ENCODE results near the gene ANKRD16.
"Not testable (repeated sequence)": the region's sequence is repeated elsewhere in the genome, so short reads cannot be mapped to it uniquely, and the experiment has no call there.

ANKRD16 gene

DNA sequence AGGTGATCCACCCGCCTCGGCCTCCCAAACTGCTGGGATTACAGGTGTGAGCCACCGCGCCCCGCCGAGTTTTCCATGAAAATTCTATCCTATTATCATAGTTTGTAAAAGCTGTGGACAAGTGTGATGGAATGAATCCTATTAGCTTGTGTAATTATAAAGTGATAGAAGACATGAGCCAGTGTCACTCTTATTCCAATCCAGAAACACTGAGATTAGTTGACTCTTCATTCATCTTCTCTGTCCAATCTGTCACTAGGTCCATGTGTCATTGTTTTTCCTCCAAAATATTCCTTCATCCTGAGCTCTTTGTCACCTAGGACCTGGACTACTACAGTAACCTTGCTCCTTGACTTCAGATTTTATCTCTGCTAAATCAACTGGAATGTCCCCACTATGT is 13.9 kb upstream of the ANKRD16 start:
- DNase-seq (ENCODE audit: low read depth): no peak

DNA sequence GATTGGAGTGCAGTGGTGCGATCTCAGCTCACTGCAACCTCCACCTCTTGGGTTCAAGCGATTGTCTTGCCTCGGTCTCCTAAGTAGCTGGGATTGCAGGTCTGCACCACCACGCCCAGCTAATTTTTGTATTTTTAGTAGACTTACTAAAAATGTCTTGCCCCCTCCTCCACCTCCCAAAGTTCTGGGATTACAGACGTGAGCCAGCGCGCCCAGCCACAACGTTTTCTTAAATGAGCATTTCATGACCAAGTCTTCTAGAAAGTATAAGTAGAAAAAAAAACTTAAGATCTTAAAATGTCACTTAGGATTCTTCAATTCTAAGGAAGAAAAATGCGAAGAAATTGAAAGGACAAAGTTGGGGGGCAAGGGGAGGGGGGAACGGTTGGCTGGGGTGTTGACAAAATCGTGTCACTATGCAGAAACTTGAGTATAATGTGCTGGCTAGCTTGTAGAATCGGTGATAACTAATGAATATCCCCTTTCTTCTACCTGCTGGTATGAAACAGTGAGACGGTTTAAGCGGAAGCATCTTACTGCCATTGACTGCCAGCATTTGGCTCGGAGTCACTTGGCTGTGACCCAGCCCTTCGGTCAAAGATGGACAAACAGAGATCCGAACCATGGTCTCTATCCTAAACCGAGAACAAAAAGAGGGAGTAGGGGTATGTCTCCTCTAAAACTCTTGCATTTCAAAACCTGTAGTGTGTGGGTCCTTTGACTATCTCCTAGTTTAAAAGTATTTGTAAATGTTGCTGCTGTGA is 13.0 kb upstream of the ANKRD16 start:
- DNase-seq (ENCODE audit: low read depth): no peak

DNA sequence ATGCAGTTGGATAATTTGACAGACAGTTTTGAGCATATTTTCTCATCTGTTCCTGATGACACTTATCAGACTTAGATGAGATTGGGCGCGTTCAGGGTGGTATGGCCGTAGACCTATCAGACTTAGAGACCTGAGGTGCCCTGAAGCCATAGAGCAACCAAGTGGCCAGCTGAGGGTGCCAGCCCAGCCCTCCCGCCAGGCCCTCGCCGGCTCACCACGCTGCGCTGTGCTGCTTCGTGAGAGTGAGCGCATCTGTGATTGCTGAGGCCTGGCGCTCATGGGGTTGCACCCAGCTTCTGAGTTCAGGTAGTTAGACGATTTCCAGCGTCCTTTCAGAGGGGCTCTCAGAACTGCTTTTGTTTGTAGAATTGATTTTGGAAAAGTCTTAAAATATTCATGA is 10.6 kb upstream of the ANKRD16 start:
- no peak for DNase-seq (ENCODE audit: low read depth)

DNA sequence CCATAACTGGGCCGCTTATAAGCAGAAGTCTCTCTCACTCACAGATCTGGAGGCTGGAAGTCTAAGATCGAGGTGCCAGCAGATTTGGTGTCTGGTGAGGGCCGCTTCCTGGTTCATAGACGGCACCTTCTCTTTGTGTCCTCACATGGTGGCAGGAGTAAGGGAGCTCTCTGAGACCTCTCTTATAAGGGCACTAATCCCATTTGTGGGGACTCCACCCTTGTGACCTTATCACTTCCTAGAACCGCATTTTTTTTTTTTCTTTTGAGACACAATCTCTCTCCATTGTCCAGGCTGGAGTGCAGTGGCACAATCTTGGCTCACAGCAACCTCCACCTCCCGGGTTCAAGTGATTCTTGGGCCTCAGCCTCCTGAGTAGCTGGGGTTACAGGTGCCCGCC is 8.5 kb upstream of the ANKRD16 start:
- no peak for DNase-seq (ENCODE audit: low read depth)

DNA sequence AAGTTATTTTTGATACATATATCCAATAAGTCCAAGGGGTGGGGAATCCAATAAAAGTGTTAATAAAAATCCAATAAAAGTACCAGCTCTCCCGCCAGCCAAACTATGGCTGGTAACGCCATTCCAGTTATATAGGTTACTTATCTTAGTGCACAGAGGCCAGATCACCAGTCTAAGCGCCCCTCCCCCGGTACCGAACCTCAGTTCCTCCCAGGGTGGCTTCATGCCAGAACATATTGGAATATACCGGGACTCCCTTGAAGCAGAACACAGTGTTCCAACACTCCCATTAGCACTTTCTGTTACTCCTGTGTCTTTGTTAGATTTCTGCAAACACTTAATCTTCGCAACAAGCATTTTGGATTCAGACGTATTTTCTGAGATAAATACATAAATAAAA is 7.8 kb upstream of the ANKRD16 start:
- no peak for DNase-seq (ENCODE audit: low read depth)

DNA sequence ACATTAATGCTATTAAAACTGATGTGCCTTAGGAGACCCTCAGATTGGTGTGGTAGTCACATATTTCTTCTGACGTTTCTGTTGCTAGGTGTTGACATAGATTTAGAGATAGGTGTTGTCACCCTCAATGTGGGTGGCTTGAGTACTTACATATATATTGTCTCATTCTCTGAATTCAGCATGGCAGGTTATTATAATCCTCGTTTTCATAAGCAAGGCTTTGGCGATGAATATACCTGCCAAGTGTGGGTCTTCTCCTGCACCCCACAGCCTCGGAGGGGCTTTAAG is 7.3 kb upstream of the ANKRD16 start:
- no peak for DNase-seq (ENCODE audit: low read depth)

DNA sequence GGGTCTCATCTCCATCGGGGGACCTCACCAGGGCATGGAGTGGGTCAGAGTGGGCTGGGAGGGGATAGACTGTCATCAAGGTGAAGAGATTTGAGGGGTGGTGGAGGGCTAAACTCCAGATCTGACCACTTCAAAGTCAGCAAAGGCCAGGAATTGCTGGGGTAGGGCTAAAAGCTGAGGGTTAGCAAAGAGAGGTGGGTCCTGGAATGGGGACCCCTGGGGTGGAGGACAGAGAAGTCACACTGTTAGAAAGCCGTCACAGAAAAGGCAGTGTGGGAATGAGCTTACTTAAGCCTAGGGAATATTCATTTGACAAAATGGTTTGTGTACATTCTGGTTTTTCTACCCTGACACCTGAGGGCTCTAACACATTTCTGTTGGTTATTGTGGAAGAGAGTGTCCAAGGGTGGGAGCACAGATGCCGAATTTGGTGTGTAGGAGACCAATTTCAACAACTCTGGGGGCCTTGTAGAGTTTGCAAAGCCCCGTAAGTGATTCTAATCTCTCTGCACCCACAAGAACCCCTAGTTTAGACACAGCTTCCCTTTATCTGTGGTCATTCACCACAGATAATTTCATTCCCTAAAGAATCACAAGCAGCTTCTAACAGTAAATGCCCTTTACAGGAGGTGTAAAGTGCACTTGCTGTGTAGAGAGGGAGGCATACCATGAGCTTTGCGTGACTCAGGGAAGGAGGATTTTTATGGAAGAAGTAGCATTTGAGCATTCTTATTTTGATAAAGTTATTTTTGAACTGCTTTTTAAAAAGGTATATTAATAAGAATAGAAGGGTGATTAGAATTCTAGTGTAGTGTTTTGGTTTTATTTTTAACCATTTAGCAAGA is 6.7 kb upstream of the ANKRD16 start:
- DNase-seq (ENCODE audit: low read depth): no peak

DNA sequence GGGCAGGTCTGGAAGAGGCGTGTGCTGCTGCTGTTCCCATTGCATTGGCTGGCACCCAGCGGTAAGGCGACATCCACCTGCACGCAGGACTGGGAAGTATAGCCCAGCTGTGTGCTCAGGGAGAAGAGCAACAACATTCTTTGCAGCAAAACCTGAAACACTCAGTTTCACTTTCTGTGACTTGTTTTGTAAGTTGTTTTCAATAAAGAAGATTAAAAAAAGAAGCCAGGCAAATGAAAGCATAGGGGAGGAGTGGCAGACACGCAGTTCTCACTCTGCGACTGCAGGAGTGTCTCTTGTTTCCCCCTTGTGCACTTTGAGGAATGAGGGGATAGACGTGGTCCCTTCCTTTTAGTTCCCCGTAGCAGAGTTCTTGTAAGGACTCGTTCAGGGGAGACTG is 6.1 kb upstream of the ANKRD16 start:
- DNase-seq (ENCODE audit: low read depth): no peak

DNA sequence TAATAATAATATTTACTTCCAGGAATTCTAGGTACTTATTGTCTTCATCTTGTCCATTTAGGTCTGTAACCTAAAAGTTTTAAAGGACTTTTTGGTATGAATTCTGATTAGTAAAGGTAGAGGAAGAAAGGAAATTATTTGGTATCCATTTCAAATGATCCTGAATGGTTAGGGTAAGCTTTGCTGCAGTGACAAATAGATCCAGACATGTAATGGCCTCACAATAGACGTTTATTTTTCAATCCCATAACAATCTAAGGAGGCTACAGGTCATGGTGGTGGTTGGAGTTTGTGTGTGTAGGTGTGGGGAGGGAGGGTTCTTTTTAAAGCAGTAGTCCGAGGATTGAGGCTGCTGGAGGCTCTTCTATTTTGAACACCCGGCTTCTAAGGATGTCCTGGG is 5.7 kb upstream of the ANKRD16 start:
- DNase-seq (ENCODE audit: low read depth): no peak

DNA sequence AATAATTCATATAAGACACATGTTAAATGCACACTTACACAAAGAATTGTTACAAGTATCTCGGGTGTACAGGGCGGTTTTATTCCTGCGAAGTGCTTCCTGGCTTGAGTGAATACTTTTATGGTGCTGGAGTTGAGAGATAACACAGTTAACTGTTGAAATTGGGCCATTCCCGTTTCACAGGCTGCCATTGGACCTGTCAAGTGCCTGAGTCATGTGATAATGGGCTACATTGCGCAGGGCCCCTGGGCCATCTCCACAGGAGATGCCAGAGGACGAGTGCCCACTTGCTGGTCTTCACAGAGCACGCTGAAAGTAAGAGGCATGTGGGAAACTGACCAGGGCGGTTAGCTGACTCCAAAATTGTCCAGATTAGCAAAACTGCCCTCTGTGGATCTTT is 5.2 kb upstream of the ANKRD16 start:
- no peak for DNase-seq (ENCODE audit: low read depth)

DNA sequence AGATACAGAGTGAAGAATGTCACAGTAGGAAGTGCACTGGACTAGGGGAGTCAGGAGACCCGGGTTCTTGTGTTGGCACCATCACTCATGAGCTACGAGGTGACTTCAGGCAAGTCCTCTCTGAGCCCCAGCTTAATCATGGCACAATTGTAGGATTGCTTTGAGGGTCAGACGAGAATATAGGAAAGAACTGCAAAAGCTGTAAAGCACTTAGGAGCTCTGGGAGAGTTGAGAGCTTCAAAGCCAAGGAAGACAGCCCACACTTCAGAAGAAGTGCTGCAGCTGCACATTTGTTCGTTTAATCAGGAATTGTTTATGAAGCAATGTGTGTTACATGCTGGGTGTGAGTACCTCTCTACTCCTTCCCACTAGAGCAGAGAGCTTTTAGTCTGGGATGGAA is 4.7 kb upstream of the ANKRD16 start:
- DNase-seq (ENCODE audit: low read depth): no peak

DNA sequence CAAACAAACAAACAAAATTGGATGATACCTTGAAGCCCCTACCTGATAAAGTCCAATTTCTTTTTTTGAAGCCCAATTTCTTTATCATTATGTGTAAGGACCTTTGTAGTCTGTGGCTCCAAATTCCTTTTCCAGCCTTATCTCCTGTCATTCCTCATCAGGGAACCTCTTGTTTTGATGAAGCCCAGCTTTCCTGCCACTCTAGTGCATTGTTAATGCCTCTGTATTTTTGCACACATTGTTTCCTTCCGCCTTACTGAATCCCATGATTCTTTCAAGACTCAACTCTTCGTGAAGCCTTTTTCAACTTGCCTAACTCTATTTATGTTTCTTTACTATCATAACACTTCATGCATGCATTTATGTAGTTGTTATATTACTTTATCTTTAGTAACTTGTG is 3.6 kb upstream of the ANKRD16 start:
- no peak for DNase-seq (ENCODE audit: low read depth)

DNA sequence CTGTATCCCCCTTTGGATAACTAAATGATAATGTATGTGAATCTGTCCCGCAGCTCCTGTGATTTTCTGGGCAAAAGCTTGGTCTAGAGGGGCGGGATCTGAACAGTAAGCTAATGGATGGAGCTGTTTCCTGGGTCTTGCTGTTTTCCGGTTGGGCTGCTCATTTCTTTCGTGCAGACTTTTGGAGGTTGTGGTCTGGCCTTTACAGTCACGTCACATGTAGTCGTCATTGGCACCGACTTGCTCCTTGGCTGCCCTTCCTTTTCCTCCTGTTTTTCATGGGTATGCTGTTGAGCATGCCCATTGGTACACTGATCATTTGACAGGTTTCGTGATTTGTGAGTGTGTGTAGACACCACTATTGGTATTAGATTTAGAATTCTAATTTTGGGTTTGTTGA is 2.3 kb upstream of the ANKRD16 start:
- peak; percentile 55 for DNase-seq (ENCODE audit: low read depth)

DNA sequence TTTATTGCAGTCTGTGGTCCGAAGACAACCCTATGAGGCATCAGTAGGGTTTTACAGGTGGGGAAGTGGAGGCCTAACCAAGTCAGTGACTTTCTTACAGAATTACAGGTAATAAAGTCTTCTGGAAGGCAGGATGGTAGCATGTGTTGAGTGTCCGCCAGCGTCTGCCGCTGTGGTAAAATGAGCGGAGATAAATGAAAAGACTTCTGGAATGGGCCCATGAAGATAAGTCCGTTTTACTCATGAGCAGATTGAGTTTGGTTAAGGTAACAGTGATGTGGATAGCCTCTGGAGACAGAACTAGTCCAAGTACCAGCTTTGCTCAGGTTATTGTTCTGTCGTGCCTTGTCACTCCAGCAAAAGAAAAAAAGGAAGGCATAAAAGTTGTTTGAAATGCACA is 1.3 kb upstream of the ANKRD16 start:
- DNase-seq (ENCODE audit: low read depth): no peak

DNA sequence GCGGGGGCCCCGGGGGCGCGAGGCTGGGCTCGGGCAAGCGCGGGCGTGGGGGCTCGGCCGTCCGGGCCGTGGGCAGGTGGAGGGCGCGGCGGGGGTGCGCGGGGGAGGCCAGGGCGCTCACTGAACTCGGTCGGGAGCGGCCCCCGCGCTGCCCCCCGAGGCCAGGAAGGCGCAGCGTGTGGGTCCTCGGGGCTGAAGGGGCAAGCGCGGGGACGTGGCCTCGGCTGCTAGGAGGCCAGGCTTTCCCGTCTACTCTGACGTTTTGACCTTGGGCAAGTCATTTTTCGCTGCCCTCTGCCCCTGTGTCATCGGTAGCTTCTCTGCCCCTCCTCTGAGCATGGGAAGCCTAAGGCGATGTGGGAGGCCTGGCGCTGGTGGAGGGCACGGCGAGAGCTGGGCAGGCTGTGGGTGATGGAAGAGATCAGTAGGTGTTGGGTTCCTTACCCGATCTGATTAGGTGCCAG is 791 bp upstream of the ANKRD16 start:
- no peak for DNase-seq (ENCODE audit: low read depth)

DNA sequence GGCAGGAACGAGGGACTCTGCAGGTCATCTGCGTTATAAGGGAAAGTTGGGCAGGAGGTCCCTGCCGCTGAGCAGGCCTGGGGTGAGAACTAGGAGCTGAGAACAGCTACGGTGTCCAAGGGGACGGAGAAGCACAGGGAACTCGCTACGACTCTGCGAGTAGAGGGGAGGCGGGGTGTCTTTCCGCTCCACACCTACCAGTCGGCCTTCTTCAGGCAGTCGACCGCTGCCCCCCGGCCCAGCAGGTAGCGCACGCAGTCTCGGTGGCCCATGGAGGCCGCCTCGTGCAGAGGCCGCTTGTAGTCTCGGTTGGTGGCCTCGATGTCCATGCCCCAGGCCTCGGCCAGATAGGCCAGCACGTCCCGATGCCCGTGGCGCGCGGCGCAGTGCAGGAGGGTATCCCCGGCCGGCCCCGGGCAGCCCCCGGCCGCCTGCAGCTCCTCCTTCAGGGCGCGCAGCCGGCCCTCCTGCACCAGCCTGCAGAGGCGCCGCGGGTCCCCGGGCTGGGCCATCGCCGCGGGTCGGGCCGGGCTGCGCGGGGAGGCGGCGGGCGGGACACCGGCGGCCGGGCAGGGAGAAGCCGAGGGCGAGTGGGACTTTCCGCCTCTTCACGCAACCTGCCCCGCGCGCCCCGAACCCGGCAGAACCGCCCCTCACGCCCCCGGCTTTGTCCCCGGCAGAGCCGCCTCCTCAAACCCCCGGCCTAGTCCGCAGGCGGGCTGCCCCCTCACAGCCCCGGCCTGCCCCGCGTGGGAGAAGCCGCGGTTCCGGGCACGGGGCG is 660 bp downstream of the ANKRD16 start:
- no peak for DNase-seq (ENCODE audit: low read depth)

DNA sequence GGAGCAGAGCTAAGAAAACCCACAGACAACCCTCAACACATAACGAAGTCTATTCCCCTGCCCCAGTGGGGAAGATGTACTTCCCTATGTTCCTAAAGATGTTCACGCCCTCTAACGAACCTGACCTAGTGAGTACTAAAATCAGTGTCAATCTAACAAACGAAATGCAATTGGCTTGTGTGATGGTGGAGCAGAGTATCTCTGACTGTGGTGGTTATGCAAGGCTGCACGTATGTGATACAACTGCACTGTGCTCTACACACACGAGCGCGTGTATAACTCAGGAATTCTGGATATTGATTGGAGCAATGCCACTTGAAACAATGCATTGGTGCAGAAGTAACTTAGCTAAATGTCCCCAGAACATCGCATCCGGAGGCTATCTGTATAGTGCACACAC is 1.3 kb downstream of the ANKRD16 start:
- DNase-seq (ENCODE audit: low read depth): peak; percentile 58

DNA sequence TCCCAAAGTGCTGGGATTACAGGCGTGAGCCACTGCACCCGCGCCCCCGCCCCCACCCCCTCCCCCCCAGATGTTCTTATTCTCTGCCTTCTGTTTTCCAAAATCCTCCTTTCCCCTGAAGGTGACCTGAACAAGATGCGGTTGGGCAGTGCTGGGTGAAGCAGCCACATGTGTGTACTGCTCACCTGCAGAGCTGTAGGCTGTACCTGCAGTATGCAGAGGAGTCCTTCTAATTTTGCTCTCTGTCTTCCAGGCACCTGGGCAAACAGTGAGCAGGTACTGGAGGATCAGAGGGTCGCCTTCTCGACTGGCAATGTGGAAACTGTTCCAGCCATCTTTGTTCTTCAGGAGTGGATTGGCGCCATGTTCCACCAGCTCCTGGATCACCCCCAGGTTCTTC is 2.1 kb downstream of the ANKRD16 start:
- no peak for DNase-seq (ENCODE audit: low read depth)

DNA sequence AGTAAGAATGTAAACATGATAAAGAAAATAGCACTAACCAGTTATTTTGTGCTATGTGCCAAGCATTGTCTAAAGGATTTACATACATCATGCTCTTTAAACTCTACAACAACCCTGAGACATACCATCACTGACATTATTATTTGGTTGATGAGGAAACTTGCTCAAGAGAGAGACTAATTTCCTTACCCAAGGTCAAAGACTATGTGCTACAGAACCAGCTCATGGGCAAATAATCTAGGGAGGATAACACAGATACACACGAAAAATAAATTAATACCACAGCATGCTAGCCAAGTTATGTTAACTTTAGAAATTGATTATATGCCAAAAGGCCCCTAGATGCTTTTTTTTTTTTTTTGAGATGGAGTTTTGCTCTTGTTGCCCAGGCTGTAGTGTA is 2.7 kb downstream of the ANKRD16 start:
- no peak for DNase-seq (ENCODE audit: low read depth)

DNA sequence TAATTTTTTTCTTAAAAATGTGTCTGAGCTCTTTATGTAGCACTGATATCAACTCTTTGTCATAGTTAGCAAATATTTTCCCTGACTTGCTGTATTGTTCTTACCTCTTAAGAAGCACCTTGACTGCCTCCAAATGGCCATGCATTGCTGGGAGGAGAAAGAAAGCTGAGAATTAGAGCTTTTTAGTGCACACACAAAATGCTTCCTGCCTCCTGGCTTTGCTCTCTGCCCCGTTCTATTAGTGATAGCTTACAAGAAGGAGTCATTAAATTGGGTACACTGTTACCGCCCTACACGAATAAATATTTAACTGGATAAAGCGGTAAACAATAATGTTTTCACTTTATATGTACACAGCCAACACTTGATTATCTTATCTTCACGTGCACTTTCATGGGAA is 4.1 kb downstream of the ANKRD16 start:
- no peak for DNase-seq (ENCODE audit: low read depth)

DNA sequence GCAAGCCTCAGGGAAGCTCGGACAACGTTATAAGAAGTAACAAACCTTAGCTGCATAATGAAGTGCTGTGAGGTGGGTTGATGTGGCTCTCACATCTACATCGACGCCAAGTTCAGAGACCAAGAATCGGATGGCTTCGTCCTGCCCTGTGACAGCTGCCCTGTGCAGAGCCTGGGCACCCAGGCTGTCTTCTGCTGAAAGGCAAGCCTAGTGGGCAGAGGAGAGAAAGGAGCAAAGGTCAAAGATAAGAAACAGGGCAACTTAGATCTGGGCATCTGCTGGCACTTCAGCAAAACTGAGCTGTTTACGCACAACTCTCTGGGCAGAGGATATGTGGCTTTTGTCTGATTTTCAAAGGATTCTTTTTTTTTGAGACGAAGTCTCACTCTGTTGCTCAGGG is 6.7 kb downstream of the ANKRD16 start:
- no peak for DNase-seq (ENCODE audit: low read depth)

DNA sequence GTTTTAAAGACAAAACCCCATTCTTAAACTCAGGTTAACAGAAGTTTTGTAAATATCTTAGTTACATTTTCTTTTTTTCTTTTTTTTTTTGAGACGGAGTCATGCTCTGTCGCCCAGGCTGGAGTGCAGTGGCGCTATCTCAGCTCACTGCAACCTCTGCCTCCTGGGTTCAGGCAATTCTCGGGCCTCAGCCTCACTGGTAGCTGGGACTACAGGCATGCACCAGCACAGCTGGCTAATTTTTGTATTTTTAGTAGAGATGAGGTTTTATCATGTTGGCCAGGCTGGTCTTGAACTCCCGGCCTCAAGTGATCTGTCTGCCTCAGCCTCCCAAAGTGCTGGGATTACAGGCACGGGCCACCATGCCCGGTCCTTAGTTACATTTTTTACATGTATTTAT is 12.7 kb downstream of the ANKRD16 start:
- not testable (repeated sequence) for DNase-seq (ENCODE audit: low read depth)

DNA sequence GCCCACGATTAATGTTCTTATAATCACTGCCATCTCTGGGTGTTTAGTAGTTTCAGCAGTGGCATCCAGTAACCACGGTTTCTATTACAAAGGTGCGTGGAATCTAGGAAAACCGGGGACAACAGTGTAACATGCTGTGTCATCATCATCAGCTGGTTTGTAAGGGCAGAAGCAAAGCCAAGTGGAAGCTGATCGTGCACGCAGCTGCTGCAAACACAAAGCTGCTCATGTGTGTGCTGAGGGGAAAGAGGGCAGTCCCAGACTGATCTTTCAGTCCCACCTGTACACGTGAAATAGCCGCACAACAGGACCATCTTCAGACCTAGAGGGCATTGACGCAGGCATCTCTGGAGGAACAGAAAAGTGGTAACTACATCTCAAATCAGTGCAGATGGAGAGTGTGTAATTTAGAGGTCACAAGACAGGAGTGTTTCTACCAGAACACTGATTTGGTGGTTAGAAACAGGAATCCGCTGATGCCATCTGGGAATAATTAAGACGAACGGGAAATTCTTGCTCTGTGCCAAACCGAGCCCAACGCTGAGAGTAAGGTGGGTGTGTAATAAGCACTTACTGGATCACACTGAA is 13.4 kb downstream of the ANKRD16 start:
- peak; percentile 94 for DNase-seq (ENCODE audit: low read depth)

Data from fibroblast of gingiva (primary cell).